ENCODE results near the gene TOP3A.

The TOP3A gene, protein sequence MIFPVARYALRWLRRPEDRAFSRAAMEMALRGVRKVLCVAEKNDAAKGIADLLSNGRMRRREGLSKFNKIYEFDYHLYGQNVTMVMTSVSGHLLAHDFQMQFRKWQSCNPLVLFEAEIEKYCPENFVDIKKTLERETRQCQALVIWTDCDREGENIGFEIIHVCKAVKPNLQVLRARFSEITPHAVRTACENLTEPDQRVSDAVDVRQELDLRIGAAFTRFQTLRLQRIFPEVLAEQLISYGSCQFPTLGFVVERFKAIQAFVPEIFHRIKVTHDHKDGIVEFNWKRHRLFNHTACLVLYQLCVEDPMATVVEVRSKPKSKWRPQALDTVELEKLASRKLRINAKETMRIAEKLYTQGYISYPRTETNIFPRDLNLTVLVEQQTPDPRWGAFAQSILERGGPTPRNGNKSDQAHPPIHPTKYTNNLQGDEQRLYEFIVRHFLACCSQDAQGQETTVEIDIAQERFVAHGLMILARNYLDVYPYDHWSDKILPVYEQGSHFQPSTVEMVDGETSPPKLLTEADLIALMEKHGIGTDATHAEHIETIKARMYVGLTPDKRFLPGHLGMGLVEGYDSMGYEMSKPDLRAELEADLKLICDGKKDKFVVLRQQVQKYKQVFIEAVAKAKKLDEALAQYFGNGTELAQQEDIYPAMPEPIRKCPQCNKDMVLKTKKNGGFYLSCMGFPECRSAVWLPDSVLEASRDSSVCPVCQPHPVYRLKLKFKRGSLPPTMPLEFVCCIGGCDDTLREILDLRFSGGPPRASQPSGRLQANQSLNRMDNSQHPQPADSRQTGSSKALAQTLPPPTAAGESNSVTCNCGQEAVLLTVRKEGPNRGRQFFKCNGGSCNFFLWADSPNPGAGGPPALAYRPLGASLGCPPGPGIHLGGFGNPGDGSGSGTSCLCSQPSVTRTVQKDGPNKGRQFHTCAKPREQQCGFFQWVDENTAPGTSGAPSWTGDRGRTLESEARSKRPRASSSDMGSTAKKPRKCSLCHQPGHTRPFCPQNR

DNA sequence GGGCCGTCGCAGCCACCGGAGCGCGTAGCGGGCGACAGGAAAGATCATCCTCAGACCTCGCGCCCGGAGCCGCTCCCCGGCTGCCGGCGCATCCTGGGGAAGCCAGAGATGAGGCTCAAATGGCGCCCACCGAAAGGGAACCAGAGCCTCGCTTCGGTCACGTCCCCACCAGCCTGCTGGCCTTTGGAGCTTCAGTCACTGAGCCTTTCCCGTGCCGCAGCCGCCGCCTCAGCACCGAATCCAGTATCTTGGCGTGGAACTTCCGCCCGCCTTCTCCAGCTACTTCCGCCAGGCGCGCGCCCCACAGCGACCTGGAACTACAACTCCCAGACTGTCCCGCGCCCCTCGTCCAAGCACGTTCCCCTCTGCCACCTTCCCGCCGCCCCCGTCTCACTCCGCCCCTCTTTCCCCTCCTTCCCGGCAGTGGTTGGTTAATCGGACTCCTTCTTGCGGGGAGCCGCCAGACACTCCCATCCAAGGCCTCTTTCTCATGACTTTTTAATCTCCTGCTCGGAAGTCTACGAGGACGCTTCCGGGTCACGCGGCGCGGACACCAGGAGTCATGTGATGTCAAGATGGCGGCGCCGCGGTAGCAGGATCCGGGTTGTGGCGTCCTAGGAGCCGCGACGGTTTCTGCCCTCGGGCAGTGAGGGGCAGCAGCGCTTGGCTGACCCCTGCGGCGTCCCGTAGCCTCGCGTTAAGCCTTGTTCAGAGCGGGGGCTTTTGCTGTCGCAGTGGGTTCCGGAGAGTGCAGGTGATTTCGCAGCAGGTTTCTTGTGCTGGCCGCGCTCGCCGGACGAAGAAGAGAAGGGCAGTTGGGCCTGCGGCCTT, at the start of gene TOP3A, which contains the start of gene SMCR8:
TSS of gene TOP3A (minus strand) at position 264 of the 831 bp plus-strand sequence. CDS start at position 48, 216 bp downstream.
TSS of gene SMCR8 (plus strand) at position 563 of the 831 bp plus-strand sequence. CDS start 497 bp downstream, outside the sequence.
- Histone ChIP-seq H2AFZ (peak within 1 kb of the TSS; percentile 87), H3K36me3 (ENCODE audit: control insufficient read depth, insufficient read depth, low read length) (no peaks in the 10 kb centered on the region), H3K79me2 (peaks cover 61% of the 10 kb centered on the region), H3K9ac (peak within 1 kb of the TSS; percentile 69), H3K4me3 (ENCODE audit: low read depth, low read length) (peak within 1 kb of the TSS; percentile 94), H3K9me3 (ENCODE audit: control insufficient read depth, low read length) (no peaks in the 10 kb centered on the region), H3K4me1 (peaks cover 14% of the 10 kb centered on the region), H3K4me2 (ENCODE audit: low read length) (peak within 1 kb of the TSS; percentile 97), H3K27ac (peak within 1 kb of the TSS; percentile 86), H3K27me3 (ENCODE audit: control insufficient read depth, insufficient read depth, low read length) (no peaks in the 10 kb centered on the region)
- no peak for TF ChIP-seq CTCF (IDR thresholded peaks at IDR 0.05)

- Histone ChIP-seq H3K27ac (no peak overlapping the region), H3K27me3 (ENCODE audit: control insufficient read depth, insufficient read depth, low read length) (no peaks in the 10 kb centered on the region), H3K9ac (no peak overlapping the region), H3K4me2 (ENCODE audit: low read length) (no peak overlapping the region), H3K36me3 (ENCODE audit: control insufficient read depth, insufficient read depth, low read length) (no peaks in the 10 kb centered on the region), H3K79me2 (peaks cover 20% of the 10 kb centered on the region), H3K9me3 (ENCODE audit: control insufficient read depth, low read length) (no peaks in the 10 kb centered on the region), H3K4me3 (ENCODE audit: low read depth, low read length) (no peak overlapping the region), H2AFZ (no peak overlapping the region), H3K4me1 (peaks cover 19% of the 10 kb centered on the region)
- TF ChIP-seq CTCF (IDR thresholded peaks at IDR 0.05), result no peak
These were observed 49.4 kb upstream of the TOP3A start for GRCh38 chr17:18364166-18364565.

- no peak for TF ChIP-seq CTCF (IDR thresholded peaks at IDR 0.05)
- Histone ChIP-seq H3K4me1 (peaks cover 19% of the 10 kb centered on the region), H3K79me2 (peaks cover 24% of the 10 kb centered on the region), H3K27me3 (ENCODE audit: control insufficient read depth, insufficient read depth, low read length) (no peaks in the 10 kb centered on the region), H3K27ac (peak within 1 kb of the TSS; percentile 99), H3K9me3 (ENCODE audit: control insufficient read depth, low read length) (no peaks in the 10 kb centered on the region), H3K4me2 (ENCODE audit: low read length) (peak within 1 kb of the TSS; percentile 94), H2AFZ (peak within 1 kb of the TSS; percentile 89), H3K36me3 (ENCODE audit: control insufficient read depth, insufficient read depth, low read length) (no peaks in the 10 kb centered on the region), H3K9ac (peak within 1 kb of the TSS; percentile 94), H3K4me3 (ENCODE audit: low read depth, low read length) (peak within 1 kb of the TSS; percentile 82)
These were observed 48.6 kb upstream of the TOP3A start, which contains the start of gene SHMT1 for GRCh38 chr17:18363101-18364049. TSS of gene SHMT1 (minus strand) at chr17:18363550. CDS start at chr17:18355981, 7,569 bp downstream.

Data from parathyroid adenoma (tissue), 2 donors.